ENCODE data around the gene PSMG4. TPM values are rescaled to one million over a fixed set of nuclear protein-coding genes. Genes with fewer than 3 reads are reported as not detected.

The PSMG4 gene
- total RNA-seq, 2 donors from 2014 or later: 10.0 to 21.6 TPM

GRCh38 chr6:3258201-3258600, 546 bp upstream of the PSMG4 start:
- H3K27me3 ChIP-seq: no peaks in the 10 kb centered on the region
- intact Hi-C loops (cut with DNase I): no loop called here
- DNase-seq: no peak
- H3K4me1 ChIP-seq: no peaks in the 10 kb centered on the region
- H3K9ac ChIP-seq (ENCODE audit: low read depth in 2 of 2, low read length in 2 of 2): peak overlapping the region in 1 of 2 donors; percentile 89
- H3K9me3 ChIP-seq: no peaks in the 10 kb centered on the region
- TF ChIP-seq CTCF (IDR thresholded peaks at IDR 0.05): no peak
- H3K36me3 ChIP-seq: no peaks in the 10 kb centered on the region
- no peak overlapping the region for H3K27ac ChIP-seq
- peak overlapping the region; percentile 100 for H3K4me3 ChIP-seq

- intact Hi-C loops (cut with DNase I): no loop called here
- Histone ChIP-seq H3K27ac (peak overlapping the region; percentile 27), H3K9ac (ENCODE audit: low read depth in 2 of 2, low read length in 2 of 2) (peak overlapping the region; percentile 89 to 90), H3K4me3 (peak overlapping the region; percentile 100), H3K9me3 (no peaks in the 10 kb centered on the region), H3K4me1 (no peaks in the 10 kb centered on the region), H3K27me3 (no peaks in the 10 kb centered on the region), H3K36me3 (no peaks in the 10 kb centered on the region)
- no peak for TF ChIP-seq CTCF (IDR thresholded peaks at IDR 0.05)
- peak; percentile 66 for DNase-seq
Observed at GRCh38 chr6:3259491-3259958, 778 bp downstream of the PSMG4 start.

DNA sequence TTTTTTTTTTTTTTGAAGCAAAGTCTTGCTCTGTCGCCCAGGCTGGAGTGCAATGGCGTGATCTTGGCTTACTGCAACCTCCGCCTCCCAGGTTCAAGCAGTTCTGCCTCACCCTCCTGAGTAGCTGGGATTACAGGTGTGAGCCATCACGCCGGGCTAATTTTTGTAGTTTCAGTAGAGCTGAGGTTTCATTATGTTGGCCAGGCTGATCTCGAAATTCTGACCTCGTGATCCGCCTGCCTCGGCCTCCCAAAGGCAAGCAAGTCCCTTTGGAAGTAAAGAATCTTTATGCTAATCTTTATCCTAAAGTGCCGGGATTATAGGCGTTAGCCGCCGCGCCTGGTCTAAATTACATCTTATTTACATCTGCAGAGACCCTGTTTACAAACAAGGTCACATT, 1.5 kb downstream of the PSMG4 start:
- no peak for DNase-seq
- no peak for TF ChIP-seq CTCF (IDR thresholded peaks at IDR 0.05)
- no peaks in the 10 kb centered on the region for H3K9me3 ChIP-seq
- H3K4me1 ChIP-seq: no peaks in the 10 kb centered on the region
- no peaks in the 10 kb centered on the region for H3K36me3 ChIP-seq
- peak overlapping the region; percentile 100 for H3K4me3 ChIP-seq
- H3K27ac ChIP-seq: no peak overlapping the region
- intact Hi-C loops (cut with DNase I): no loop called here
- no peak overlapping the region for H3K9ac ChIP-seq (ENCODE audit: low read depth in 2 of 2, low read length in 2 of 2)
- no peaks in the 10 kb centered on the region for H3K27me3 ChIP-seq

DNA sequence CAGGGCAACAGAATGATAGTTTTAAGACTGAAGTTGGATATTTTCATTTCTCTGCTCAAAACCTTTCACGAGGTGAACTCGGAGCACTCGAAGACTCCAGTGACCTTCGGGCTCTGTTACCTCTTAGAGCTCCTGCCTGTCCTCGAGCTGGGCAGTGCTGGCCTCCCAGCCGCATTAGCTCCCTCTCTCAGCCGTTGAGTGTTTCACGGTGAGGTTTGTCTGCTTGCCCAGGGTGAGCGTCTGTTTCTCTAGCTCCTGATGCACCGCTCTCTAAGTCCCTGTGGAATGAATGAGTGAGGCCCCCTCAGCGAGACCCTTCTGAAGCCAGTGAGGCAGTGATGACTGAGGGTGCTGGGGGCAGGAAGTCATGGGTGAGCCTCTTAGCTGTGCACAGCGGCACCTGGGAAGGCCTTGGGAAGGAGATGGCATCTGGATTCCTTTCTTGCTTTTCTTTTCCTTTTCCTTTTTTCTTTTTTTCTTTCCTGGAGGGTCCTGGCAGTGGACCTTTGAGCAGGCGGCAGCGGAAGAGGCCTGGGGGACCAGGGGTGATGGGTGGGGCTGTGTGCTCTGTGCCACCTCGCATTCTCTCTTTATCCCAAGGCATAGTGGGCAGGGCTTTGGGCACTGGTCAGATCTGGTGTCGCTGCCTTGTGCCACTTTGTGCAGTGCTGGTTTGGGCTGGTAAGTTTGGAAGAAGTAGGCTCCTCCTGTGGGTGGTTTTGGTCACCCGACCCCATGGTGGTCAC, 2.2 kb downstream of the PSMG4 start:
- H3K36me3 ChIP-seq: no peaks in the 10 kb centered on the region
- H3K9me3 ChIP-seq: no peaks in the 10 kb centered on the region
- intact Hi-C loops (cut with DNase I): no loop called here
- TF ChIP-seq CTCF (IDR thresholded peaks at IDR 0.05): no peak
- DNase-seq: no peak
- H3K9ac ChIP-seq (ENCODE audit: low read depth in 2 of 2, low read length in 2 of 2): no peak overlapping the region
- H3K4me3 ChIP-seq: no peak overlapping the region
- H3K4me1 ChIP-seq: no peaks in the 10 kb centered on the region
- H3K27me3 ChIP-seq: no peaks in the 10 kb centered on the region
- H3K27ac ChIP-seq: no peak overlapping the region

- no peak for DNase-seq
- intact Hi-C loops (cut with DNase I): no loop called here
- Histone ChIP-seq H3K9me3 (no peaks in the 10 kb centered on the region), H3K4me3 (no peak overlapping the region), H3K4me1 (no peaks in the 10 kb centered on the region), H3K27me3 (no peaks in the 10 kb centered on the region), H3K9ac (ENCODE audit: low read depth in 2 of 2, low read length in 2 of 2) (no peak overlapping the region), H3K36me3 (no peaks in the 10 kb centered on the region), H3K27ac (no peak overlapping the region)
- no peak for TF ChIP-seq CTCF (IDR thresholded peaks at IDR 0.05)
Observed at GRCh38 chr6:3261518-3261820, 2.7 kb downstream of the PSMG4 start.
